NCI-H1436 treated with DMSO at 0.1 percent for 48 hours (cell line): Measurements from ENCODE around the gene HDAC10.
"Not testable (repeated sequence)": the region's sequence is repeated elsewhere in the genome, so short reads cannot be mapped to it uniquely, and the experiment has no call there.

Source experiments
- DNase-seq: peaks from one replicate; lab custom pipeline; 2025; lab: John Stamatoyannopoulos, UW

The HDAC10 gene

GRCh38 chr22:50285568-50286229 is 34.6 kb upstream of the HDAC10 start:
- no peak for DNase-seq

DNA sequence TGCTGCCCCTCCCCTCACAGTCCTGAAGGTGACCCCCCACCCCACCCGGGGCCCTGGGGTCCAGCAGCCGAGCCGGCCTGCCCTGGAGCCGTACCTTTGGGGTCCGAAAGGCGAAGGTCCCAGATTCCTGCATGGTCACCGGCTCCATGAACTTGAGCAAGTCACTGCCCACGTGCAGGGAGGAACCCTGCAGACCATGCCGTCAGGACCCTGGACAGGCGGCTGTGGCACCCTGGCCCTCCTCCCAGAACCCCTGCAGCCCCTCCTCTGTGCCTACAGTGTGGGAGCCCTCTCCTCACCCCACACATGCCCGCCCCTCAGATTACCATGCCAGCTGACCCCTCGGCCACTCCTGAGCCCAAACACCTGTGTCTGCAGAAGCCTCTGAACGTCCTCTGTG is 33.4 kb upstream of the HDAC10 start:
- DNase-seq = no peak

GRCh38 chr22:50283821-50284220 is 32.8 kb upstream of the HDAC10 start:
- DNase-seq = no peak

GRCh38 chr22:50282361-50283155 is 31.5 kb upstream of the HDAC10 start:
- no peak for DNase-seq

DNA sequence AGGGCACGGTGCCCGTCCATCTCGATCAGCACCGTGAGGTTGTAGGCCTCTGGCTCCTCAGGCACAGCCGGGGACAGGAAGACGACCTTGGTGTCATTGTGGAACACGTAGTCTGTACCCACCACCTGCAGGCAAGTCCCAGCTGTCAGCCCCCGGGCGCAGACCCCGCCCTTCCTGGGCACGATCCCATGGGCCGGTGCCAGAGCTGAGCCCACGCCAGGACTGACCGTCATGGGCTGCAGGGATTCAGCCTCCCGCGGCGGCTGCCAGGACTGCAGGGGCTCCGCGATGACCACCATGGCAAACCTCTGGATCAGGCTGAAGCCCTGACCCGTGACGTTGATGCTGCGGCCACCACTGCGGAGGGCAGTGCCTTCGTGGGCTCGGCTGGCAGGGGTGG is 30.9 kb upstream of the HDAC10 start:
- no peak for DNase-seq

DNA sequence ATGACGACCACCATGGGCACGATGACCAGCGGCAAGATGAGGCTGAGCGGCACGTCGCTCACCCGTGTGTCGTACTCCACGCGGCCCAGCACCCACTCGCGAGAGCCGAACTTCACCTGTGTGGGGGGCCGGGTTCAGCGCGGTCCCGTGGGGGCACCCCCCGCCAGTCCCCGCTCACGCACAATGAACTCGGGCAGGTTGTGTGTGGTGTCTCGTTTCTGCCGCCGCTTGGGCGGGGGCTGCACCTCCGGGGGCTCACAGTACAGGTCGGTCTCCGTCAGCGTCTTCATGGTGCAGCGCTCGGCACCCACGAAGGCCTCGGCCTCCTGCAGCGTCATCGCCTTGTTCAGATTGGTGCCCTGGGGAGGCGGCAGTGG is 30.3 kb upstream of the HDAC10 start:
- no peak for DNase-seq

- DNase-seq = no peak
Measured at GRCh38 chr22:50280708-50281383, 29.8 kb upstream of the HDAC10 start.

- no peak for DNase-seq
Measured at GRCh38 chr22:50280022-50280707, 29.1 kb upstream of the HDAC10 start.

- no peak for DNase-seq
Measured at GRCh38 chr22:50278956-50279619, 28.0 kb upstream of the HDAC10 start.

- no peak for DNase-seq
Measured at GRCh38 chr22:50278461-50278860, 27.4 kb upstream of the HDAC10 start.

GRCh38 chr22:50277761-50278160 is 26.7 kb upstream of the HDAC10 start:
- no peak for DNase-seq

DNA sequence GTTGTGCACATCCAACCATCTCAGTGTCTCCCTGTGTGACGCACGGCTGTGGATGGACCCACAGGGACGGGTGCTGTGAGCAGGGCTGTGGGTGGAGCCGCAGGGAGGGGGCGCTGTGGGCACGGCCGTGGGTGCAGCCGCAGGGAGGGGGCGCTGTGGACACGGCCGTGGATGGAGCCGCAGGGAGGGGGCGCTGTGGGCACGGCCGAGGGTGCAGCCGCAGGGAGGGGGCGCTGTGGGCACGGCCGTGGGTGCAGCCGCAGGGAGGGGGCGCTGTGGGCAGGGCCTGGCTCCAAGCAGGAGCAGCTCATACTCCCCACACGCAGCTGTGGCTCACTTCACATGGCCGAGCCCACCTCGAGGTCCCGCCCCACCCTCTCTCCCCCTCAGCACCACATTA is 25.1 kb upstream of the HDAC10 start:
- DNase-seq = no peak

DNA sequence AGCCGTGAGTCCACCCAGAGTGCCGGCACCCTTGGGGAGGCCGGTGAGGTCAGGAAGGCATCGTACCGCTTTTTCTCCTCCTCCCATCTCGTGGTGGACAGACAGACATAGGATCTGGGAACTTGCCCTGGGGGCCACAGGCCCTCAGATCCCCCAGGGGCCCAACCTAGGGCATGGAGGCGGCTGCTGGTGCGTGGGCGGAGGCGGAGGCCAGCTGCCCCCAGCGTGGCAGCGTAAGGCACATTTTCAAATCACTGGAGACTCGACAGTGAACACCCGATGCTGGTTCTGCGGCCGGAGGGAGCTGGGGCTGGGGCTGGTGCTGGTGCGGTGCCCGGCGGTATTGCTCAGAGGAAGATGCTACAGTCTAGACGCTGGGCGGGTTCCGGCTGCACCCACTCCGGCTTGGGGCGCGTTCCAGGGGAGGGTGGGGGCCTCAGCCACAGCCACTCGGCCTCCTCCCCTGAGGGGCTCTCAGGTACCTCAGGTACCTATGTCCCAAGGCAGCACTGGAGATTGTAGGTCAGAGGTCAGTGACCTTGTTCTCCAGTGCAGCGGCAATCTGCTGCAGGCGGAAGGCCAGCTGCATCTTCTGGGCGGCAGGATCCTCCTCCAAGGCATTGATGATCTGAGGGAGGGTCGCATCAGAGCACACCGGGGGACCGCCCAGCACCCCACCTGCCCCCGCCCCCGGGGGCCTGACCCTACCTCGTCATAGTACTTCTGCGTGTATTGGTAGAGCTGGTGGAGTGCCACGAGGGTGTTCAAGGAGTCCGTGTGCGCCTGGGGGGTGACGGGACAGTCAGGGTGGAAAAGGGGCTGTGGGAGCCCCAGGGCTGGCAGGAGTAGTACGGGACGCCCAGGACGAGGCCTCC is 24.4 kb upstream of the HDAC10 start:
- DNase-seq = no peak

GRCh38 chr22:50274771-50275170 is 23.7 kb upstream of the HDAC10 start:
- no peak for DNase-seq

GRCh38 chr22:50274311-50274710 is 23.2 kb upstream of the HDAC10 start:
- no peak for DNase-seq

GRCh38 chr22:50273781-50274180 is 22.7 kb upstream of the HDAC10 start:
- DNase-seq = not testable (repeated sequence)

- not testable (repeated sequence) for DNase-seq
Measured at GRCh38 chr22:50273352-50273751, 22.3 kb upstream of the HDAC10 start.

- DNase-seq = no peak
Measured at GRCh38 chr22:50272044-50272802, 21.2 kb upstream of the HDAC10 start.

DNA sequence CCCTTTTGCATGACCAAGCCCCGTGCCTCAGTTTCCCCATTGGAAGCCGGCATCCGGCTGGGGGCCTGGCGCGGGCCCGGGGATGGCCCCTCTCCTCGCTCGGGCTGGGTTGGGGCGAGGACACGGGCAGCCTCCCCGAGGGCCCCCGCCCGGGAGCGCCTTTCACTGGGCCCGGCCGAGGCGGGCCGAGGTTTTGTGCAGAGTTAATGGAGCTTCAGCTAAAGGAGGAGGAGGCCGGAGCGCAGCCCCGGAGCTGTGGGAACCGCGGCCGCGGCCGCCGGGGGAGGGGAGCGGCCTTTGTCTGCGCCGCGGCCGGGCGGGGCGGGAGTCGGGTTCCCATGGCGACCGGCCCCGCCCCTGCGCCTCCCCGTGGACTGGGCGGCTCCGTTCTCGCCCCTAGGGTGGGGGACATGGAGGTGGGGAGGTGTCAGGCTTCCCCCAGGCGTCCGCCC is 20.5 kb upstream of the HDAC10 start:
- DNase-seq = no peak
